SK-N-MC (cell line): Measurements from ENCODE around the gene MYOC.

Experiments
- EZH2 ChIP-seq: fragments of 200-600 bp; sonication (generic); IDR thresholded peaks from one replicate; pipeline ENCODE4 v1.6.1; 2017; ENCODE audit warnings: antibody characterized with exemption
- POLR2AphosphoS5 ChIP-seq: IDR thresholded peaks from 2 replicates; pipeline ENCODE4 v1.6.1; 2012; ENCODE audit warnings: mild to moderate bottlenecking, low read depth, low read length, borderline replicate concordance

DNA sequence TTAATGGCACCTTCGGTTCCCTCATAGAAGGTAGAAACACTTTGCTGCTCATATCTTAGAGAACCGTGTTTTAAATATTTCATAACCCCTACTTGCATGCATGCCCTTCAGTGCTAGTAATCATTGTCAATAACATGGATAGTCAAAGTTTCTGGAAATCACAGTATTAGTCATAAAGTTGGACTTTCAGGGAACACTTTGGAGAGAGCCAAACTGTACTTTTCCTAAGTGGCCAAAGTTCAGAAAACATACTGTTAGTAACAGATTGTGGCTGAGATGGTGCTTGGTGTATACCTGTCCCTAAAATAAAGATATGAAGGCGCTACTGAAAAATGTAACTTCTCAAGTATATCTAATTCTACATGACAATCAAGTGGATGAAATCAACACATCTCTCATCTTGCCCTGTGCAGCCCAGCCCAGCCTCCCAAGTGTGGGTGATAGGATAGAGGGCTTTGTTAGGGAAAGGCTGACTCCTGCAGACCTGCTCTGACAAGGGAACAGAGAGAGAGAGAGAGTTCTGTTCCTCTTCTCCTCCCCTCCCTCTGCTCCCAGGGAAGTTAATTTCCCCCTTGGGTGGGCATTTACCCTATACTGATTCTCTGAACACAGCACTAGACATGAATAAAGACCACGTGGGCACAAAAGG lies 14.4 kb downstream of the MYOC start:
- TF ChIP-seq POLR2AphosphoS5 (no peak), EZH2 (no peak)
